Fibroblast of lung (primary cell): Measurements from ENCODE around the gene IGFBP5.

ENCODE experiments used
- CTCF ChIP-seq, 2 donors: IDR thresholded peaks in 1 of 2; conservative IDR thresholded peaks in 1 of 2; 1 replicate in 1 of 2; 2 replicates in 1 of 2; pipeline ENCODE4 v1.5.1; 2011 to 2012; ENCODE audit warnings: low read length in 2 of 2, control low read depth in 1 of 2, inconsistent platforms in 1 of 2, low read depth in 1 of 2, mild to moderate bottlenecking in 1 of 2
- EZH2 ChIP-seq: IDR thresholded peaks from 2 replicates; pipeline ENCODE4 v1.5.1; 2012; ENCODE audit warnings: low read length, control low read depth, mild to moderate bottlenecking; ENCODE audit errors: missing control alignments

- TF ChIP-seq CTCF (conservative IDR thresholded peaks at IDR 0.05 in 1 of 2, IDR thresholded peaks at IDR 0.05 in 1 of 2; ENCODE audit: low read depth in 1 of 2, low read length in 2 of 2) (no peak), EZH2 (no peak)
Measured at GRCh38 chr2:216671791-216672343, 23.5 kb downstream of the IGFBP5 start.
